ENCODE data around the gene MECP2.

Gene MECP2

GRCh38 chrX:154020536-154021115 is 76.9 kb downstream of the MECP2 start:
- Histone ChIP-seq H4K20me1 (ENCODE audit: low read depth, low read length) (no peaks in the 10 kb centered on the region), H3K27me3 (ENCODE audit: low read length) (no peaks in the 10 kb centered on the region), H3K79me2 (ENCODE audit: insufficient read depth, low read length) (peaks cover 15% of the 10 kb centered on the region; the same call in 1 of the 2 replicates), H3K9me3 (ENCODE audit: insufficient read depth, low read length) (no peaks in the 10 kb centered on the region), H3K9ac (ENCODE audit: low read length) (peak overlapping the region; percentile 91), H3K27ac (ENCODE audit: low read depth, low read length) (peak overlapping the region; percentile 63), H3F3A (ENCODE audit: insufficient read depth) (peaks cover 7% of the 10 kb centered on the region), H3K9me2 (replicated peaks; ENCODE audit: insufficient read depth, low read length) (no peaks in the 10 kb centered on the region), H3K4me3 (ENCODE audit: insufficient read depth, low read length, poor library complexity, severe bottlenecking) (peak overlapping the region; percentile 51), H2AFZ (ENCODE audit: low read depth, low read length, severe bottlenecking) (no peak overlapping the region), H3K4me2 (ENCODE audit: low read depth, low read length, poor library complexity, severe bottlenecking) (peak overlapping the region; percentile 55), H3K36me3 (ENCODE audit: low read length) (no peaks in the 10 kb centered on the region)
- no peak for TF ChIP-seq EZH2phosphoT487 (conservative IDR thresholded peaks at IDR 0.05; ENCODE audit: low read length)
- no peak for TF ChIP-seq CTCF (IDR thresholded peaks at IDR 0.05; ENCODE audit: insufficient read depth, low read length, poor library complexity, severe bottlenecking)

- Histone ChIP-seq H3K9me3 (ENCODE audit: insufficient read depth, low read length) (no peaks in the 10 kb centered on the region), H3K27me3 (ENCODE audit: low read length) (no peaks in the 10 kb centered on the region), H4K20me1 (ENCODE audit: low read depth, low read length) (no peaks in the 10 kb centered on the region), H3K9me2 (replicated peaks; ENCODE audit: insufficient read depth, low read length) (no peaks in the 10 kb centered on the region), H3F3A (ENCODE audit: insufficient read depth) (peaks cover 7% of the 10 kb centered on the region), H3K79me2 (ENCODE audit: insufficient read depth, low read length) (peaks cover 15% of the 10 kb centered on the region; the same call in 1 of the 2 replicates), H3K4me3 (ENCODE audit: insufficient read depth, low read length, poor library complexity, severe bottlenecking) (peak within 1 kb of the TSS; percentile 76), H2AFZ (ENCODE audit: low read depth, low read length, severe bottlenecking) (no peak within 1 kb of the TSS), H3K36me3 (ENCODE audit: low read length) (no peaks in the 10 kb centered on the region), H3K9ac (ENCODE audit: low read length) (peak within 1 kb of the TSS; percentile 91), H3K4me2 (ENCODE audit: low read depth, low read length, poor library complexity, severe bottlenecking) (peak within 1 kb of the TSS; percentile 94), H3K27ac (ENCODE audit: low read depth, low read length) (peak within 1 kb of the TSS; percentile 81)
- TF ChIP-seq CTCF (IDR thresholded peaks at IDR 0.05; ENCODE audit: insufficient read depth, low read length, poor library complexity, severe bottlenecking) = no peak
- no peak for TF ChIP-seq EZH2phosphoT487 (conservative IDR thresholded peaks at IDR 0.05; ENCODE audit: low read length)
Observed at GRCh38 chrX:154019633-154020528, 77.6 kb downstream of the MECP2 start, which contains the start of gene IRAK1. Gene IRAK1, minus strand, starts transcription at chrX:154019902. Its CDS starts 90 bp downstream, at chrX:154019812.

GRCh38 chrX:154019061-154019621 is 78.4 kb downstream of the MECP2 start:
- H2AFZ ChIP-seq (ENCODE audit: low read depth, low read length, severe bottlenecking) = no peak overlapping the region
- peak overlapping the region; percentile 91 for H3K9ac ChIP-seq (ENCODE audit: low read length)
- peaks cover 15% of the 10 kb centered on the region; the same call in 1 of the 2 replicates for H3K79me2 ChIP-seq (ENCODE audit: insufficient read depth, low read length)
- H3K36me3 ChIP-seq (ENCODE audit: low read length) = no peaks in the 10 kb centered on the region
- H3K27me3 ChIP-seq (ENCODE audit: low read length) = no peaks in the 10 kb centered on the region
- peak overlapping the region; percentile 76 for H3K4me3 ChIP-seq (ENCODE audit: insufficient read depth, low read length, poor library complexity, severe bottlenecking)
- no peaks in the 10 kb centered on the region for H4K20me1 ChIP-seq (ENCODE audit: low read depth, low read length)
- H3F3A ChIP-seq (ENCODE audit: insufficient read depth) = peaks cover 7% of the 10 kb centered on the region
- peak overlapping the region; percentile 94 for H3K4me2 ChIP-seq (ENCODE audit: low read depth, low read length, poor library complexity, severe bottlenecking)
- no peaks in the 10 kb centered on the region for H3K9me3 ChIP-seq (ENCODE audit: insufficient read depth, low read length)
- no peaks in the 10 kb centered on the region for H3K9me2 ChIP-seq (replicated peaks; ENCODE audit: insufficient read depth, low read length)
- TF ChIP-seq EZH2phosphoT487 (conservative IDR thresholded peaks at IDR 0.05; ENCODE audit: low read length) (no peak), CTCF (IDR thresholded peaks at IDR 0.05; ENCODE audit: insufficient read depth, low read length, poor library complexity, severe bottlenecking) (no peak)
- H3K27ac ChIP-seq (ENCODE audit: low read depth, low read length) = peak overlapping the region; percentile 81
